Measurements from ENCODE around the gene ARFIP1.
"Not testable (repeated sequence)": the region's sequence is repeated elsewhere in the genome, so short reads cannot be mapped to it uniquely, and the experiment has no call there.

ARFIP1 gene

GRCh38 chr4:152779513-152780266, at the start of gene ARFIP1, which contains the start of gene TIGD4:
ARFIP1 (plus strand) TSS chr4:152779954; CDS start chr4:152829634, 49,680 bp downstream.
TIGD4 (minus strand) TSS chr4:152779730; CDS start chr4:152771004, 8,726 bp downstream.
- peak; percentile 88 for DNase-seq (ENCODE audit: low read depth)

- DNase-seq (ENCODE audit: low read depth) = no peak
Observed at GRCh38 chr4:152731997-152732396, 47.8 kb upstream of the ARFIP1 start.

- no peak for DNase-seq (ENCODE audit: low read depth)
Observed at GRCh38 chr4:152734015-152734698, 45.6 kb upstream of the ARFIP1 start.

GRCh38 chr4:152734699-152735050, 45.1 kb upstream of the ARFIP1 start:
- no peak for DNase-seq (ENCODE audit: low read depth)

GRCh38 chr4:152735396-152735859, 44.3 kb upstream of the ARFIP1 start:
- no peak for DNase-seq (ENCODE audit: low read depth)

- no peak for DNase-seq (ENCODE audit: low read depth)
Observed at GRCh38 chr4:152735906-152736305, 43.8 kb upstream of the ARFIP1 start.

GRCh38 chr4:152738827-152739226, 40.9 kb upstream of the ARFIP1 start:
- no peak for DNase-seq (ENCODE audit: low read depth)

GRCh38 chr4:152747444-152747843, 32.3 kb upstream of the ARFIP1 start:
- DNase-seq (ENCODE audit: low read depth) = no peak

GRCh38 chr4:152748619-152749018, 31.1 kb upstream of the ARFIP1 start:
- no peak for DNase-seq (ENCODE audit: low read depth)

GRCh38 chr4:152763796-152764195, 16.0 kb upstream of the ARFIP1 start:
- DNase-seq (ENCODE audit: low read depth) = no peak

GRCh38 chr4:152765069-152765737, 14.6 kb upstream of the ARFIP1 start:
- not testable (repeated sequence) for DNase-seq (ENCODE audit: low read depth)

GRCh38 chr4:152771741-152772533, 7.8 kb upstream of the ARFIP1 start:
- DNase-seq (ENCODE audit: low read depth) = no peak

- no peak for DNase-seq (ENCODE audit: low read depth)
Observed at GRCh38 chr4:152773339-152773738, 6.4 kb upstream of the ARFIP1 start.

GRCh38 chr4:152773953-152774352, 5.8 kb upstream of the ARFIP1 start:
- DNase-seq (ENCODE audit: low read depth) = no peak

- no peak for DNase-seq (ENCODE audit: low read depth)
Observed at GRCh38 chr4:152776352-152776751, 3.4 kb upstream of the ARFIP1 start.

GRCh38 chr4:152777488-152777887, 2.3 kb upstream of the ARFIP1 start:
- DNase-seq (ENCODE audit: low read depth) = no peak

GRCh38 chr4:152778656-152779512, 870 bp upstream of the ARFIP1 start:
- no peak for DNase-seq (ENCODE audit: low read depth)

GRCh38 chr4:152780267-152780778, 569 bp downstream of the ARFIP1 start:
- DNase-seq (ENCODE audit: low read depth) = no peak

- no peak for DNase-seq (ENCODE audit: low read depth)
Observed at GRCh38 chr4:152784490-152785350, 5.0 kb downstream of the ARFIP1 start.
